ENCODE results near the gene UCP2.

UCP2 gene

DNA sequence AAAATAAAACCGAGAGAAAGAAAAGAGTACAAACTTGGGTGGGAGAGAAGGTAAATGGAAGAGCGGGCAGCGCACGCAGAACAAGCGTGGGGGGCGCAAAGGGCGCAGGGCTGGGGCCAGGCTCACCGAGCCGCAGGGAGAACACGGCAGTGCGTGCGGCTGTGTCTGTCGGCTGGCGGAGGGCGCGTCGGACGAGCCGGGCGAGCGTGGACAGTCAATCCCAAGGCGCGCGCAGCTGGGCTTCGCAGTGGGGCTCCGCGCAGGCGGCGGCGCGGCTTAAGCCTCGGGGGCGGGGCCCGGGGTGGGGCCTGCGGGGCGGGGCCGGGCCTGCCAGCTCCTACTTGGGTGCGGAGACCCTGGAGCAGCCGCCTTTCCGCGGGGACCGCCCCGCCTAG lies at the start of gene UCP2:
UCP2 (minus strand) TSS at position 249 of the 395 bp plus-strand sequence. CDS start 4,465 bp downstream, outside the sequence.
- peak; percentile 94 for DNase-seq

DNA sequence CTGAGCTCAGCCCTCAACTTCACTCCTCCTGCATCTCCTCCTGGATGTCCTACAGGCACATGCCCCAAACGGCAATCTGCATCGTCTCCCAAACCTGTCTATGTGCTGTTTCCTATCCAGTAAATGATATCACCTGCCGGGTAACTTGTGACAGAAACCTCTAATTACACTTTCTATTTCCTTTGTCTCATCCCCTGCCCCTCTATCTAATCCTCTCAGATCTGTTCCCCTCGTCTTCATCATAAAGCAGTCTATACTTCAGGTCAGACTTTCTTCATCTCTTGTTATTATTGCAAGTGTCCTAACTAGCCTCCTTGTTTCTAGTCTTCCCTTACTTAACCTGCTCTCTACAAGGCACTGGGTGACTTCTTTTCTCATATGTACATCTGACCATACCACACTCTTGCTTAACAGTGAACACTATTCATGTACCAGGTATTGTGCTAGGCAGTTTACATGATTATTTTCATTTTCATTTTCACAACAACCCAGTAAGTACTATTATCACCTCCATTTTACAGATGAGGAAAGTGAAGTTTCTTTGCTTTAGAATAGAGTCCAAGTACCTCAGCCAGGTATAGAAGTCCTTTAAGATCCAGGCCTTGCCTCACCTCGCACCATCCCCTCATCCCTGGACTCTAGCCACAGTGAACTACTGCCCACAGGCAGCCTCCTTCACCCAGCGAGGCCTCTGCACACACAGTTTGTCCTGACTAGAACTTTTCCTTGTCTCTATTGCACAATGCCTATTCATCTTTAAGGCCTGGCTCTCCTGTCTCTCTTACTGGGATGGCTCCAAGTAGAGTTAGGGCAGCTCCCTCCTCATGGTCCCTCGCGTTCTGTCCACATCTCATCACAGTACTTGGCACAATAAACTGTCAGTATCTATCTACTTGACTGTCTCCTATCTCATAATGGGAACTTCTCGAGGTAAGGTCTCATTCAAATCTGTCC lies 48.4 kb upstream of the UCP2 start:
- DNase-seq = no peak

DNA sequence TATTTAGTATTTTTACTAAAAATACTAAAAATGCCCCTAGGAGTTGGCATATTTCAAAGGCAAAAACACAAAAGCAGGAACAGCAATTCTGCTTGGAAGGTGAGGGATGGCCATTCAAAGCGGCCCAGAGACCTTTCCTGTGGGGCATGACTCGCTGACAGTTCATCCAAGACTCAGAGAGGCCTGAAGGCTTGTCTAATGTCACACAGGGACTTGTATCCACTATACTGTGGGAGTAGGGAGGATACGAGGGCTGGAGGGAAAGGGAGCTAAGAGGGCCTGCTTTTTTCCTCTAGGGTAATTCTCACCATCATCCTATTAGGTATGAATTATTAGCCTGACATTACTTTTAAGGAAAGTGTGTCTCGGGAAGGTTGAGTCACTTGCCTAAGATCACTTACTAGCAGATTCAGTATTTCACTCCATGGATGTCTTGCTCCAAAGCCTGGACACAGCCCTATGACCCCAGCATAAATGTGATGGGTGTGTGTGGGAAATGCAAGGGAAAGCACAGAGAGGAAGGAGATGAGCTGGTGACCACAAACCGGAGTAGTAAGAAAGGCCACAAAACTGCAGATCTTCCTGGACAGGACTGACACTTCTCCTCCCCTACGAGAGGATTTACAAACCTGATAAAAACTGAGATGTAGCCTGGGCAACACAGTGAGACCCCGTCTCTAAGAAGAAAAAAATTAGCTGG lies 43.0 kb upstream of the UCP2 start:
- no peak for DNase-seq

DNA sequence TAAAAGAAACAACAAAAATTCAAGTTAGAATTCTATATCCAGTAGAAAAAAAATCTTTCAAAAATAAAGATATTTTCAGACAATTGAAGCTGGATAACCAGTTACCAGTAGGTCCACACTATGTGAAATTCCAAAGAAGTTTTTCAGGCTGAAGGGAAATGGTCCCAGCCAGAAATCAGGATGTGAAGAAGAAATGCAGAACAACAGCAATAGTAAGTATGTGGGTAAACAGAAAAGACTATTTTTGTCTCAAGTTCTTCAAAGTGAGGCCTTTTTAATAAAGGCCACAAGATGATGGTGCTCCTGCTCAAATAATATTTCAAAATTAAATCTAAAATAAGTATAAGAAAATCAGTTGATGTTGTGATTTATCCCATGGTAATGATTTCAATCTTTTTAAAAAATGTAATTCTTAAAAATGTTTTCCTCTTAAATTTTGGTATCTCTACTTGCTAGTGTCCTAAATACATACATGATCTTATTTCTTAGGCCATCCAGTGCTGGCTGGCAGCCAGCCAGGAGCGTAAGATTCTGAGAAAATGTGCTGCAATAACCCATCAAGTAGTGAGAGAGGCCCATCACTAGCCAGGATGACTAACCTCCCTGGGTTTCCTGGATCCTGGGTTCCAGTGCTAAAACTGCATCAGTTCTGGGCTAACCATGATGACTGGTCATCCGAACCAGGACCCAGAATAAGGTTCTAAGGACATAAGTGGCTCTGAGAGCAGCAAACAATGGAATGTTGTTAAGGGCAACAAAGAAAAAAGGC lies 41.8 kb upstream of the UCP2 start:
- peak; percentile 57 for DNase-seq

DNA sequence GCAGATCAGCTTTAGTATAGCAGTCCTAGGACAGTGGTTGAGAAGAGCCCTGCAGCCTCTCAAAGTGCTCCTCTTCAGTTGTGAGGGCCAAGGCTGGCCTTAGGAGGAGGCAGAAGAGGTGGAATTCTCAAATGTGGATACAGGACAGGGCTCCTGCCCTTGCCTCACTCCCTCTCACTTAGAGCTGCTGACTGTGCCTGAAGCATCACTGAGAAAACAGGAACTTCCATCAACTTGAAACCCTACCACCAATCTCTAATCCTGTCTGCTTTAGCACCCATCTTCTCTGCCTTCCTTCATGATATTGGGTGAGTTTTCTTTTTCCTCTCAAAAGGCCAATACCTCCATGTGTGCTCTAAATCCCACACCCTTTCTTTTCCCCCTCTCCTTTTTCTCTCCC lies 40.6 kb upstream of the UCP2 start:
- no peak for DNase-seq

GRCh38 chr11:74022546-74022945 lies 39.9 kb upstream of the UCP2 start:
- DNase-seq = no peak

DNA sequence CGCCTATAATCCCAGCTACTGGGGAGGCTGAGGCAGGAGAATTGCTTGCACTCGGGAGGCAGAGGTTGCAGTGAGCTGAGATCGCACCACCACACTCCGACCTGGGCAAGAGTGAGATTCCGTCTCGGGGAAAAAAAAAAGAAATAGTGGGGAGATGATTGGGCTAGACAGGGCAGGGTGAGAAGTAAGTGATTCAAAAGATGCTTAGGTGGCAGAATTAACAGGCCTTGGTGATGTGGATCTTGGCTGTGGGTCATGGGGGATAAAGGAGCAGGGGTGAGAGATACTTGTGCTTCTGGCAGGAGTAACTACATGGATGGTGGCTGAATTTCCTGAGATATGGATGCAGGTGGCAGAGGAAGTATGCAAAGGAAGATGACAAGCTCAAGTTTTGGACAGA lies 39.4 kb upstream of the UCP2 start:
- DNase-seq = no peak

- DNase-seq = no peak
These were observed 37.9 kb upstream of the UCP2 start for GRCh38 chr11:74020539-74020938.

GRCh38 chr11:74019860-74020259 lies 37.2 kb upstream of the UCP2 start:
- no peak for DNase-seq

- DNase-seq = no peak
These were observed 36.6 kb upstream of the UCP2 start for GRCh38 chr11:74019104-74019738.

DNA sequence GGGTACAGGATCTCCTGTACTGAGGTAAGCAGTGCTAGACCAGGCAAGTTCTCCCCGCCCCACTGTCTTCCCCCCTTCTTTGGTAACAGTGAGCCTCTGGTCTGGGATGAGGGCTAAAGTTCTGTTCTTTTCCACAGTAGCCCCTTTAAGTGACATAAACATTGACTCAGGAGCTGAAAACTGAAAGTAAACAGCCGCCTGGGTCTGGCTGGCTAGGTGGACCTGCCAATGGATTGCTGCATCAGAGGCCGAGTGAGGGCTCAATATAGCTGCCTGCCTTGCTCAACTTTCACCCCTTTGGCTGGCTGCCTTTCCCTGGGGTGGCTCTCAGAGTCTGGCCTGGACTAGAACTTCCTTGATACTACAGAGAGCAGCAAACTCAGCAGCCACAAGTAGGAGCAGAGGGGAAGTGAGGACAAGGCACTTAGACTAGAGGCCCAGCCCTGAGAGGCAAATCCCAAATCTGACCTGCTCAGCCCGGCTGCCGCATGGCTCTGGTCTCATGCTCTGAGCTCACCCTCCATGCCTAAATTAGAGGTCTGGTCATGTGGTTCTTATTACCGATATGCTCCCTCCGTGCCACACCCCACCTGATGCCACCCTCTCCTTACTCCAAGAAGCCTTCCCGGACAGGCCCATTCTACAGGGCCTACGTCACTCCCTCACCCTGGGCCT lies 35.8 kb upstream of the UCP2 start:
- DNase-seq = peak; percentile 28

GRCh38 chr11:74017631-74018030 lies 35.0 kb upstream of the UCP2 start:
- no peak for DNase-seq

- peak; percentile 93 for DNase-seq
These were observed 33.5 kb upstream of the UCP2 start for GRCh38 chr11:74015919-74016684.

- peak; percentile 34 for DNase-seq
These were observed 32.2 kb upstream of the UCP2 start for GRCh38 chr11:74014880-74015279.

DNA sequence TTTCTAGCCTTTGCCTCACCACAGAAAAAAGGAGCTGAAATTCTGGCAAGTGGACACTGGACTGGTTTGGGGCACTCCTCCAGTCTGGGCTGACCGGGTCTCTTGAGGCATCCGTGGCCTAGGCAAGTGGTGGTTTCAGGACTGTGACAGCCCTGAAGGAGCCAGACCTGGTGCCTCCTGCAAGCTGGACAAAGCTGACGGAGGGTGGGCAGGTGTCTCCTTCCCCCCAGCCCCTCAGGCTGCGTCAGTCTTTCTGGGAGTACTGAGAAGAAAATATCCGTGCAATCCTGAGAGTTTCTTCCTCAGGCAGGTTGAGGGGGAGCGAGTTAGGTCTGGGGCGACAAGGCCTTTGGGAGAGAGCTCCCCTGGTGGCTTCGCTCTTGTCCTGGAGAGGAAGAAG lies 30.5 kb upstream of the UCP2 start:
- no peak for DNase-seq

- DNase-seq = no peak
These were observed 29.6 kb upstream of the UCP2 start for GRCh38 chr11:74012074-74012809.

DNA sequence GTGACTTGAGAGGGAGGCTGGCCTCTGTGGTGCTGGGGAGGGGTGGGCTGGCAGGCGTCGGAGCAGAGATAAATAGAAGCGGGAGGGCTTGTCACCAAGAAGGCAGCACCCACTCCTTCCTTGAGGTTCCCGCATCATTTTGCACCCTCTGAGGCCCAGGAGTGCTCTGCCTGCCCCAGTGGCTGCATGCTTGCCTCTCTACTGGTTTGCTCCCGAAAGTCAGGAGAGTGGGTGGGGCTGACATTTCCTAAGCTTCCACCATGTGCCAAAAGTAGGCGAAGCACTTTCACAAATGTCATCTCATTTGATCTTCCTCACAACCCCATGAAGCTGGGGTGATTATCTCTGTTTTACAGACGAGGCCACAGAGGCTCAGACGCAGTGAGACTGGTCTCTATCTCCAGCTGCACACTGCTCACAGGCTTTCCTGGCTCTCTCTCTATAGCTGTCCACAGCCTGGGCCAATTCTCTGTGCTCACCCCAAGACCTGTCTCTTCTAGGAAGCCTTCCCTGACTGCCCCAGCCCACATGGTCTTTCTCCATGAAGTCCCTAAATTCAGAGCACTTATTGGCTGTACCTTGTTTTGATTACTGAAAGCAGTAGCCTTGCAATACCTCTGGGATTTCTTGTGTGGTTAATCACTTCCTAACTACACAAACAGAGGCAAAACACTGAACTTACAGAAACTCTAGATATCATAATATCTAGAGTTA lies 28.9 kb upstream of the UCP2 start:
- peak; percentile 99 for DNase-seq

- DNase-seq = peak; percentile 45
These were observed 28.0 kb upstream of the UCP2 start for GRCh38 chr11:74010306-74011300.
